Vagina (tissue), 2 donors: ENCODE measurements around the gene TRIM24.

Experiments used
- POLR2A ChIP-seq, 2 donors: fragments of 450-650 bp; IDR thresholded peaks; one replicate each; pipeline ENCODE4 v1.6.1; 2017; ENCODE audit warnings: antibody characterized with exemption in 2 of 2, mild to moderate bottlenecking in 2 of 2, moderate library complexity in 2 of 2
- POLR2AphosphoS5 ChIP-seq, 2 donors: sonication (generic); formaldehyde crosslinking; IDR thresholded peaks; one replicate each; pipeline ENCODE4 v1.9.0; 2017; ENCODE audit warnings: antibody characterized with exemption in 2 of 2, mild to moderate bottlenecking in 2 of 2, low read depth in 1 of 2; ENCODE audit not compliant: insufficient read depth in 1 of 2
- TF ChIP-seq, protein P1 (sequence below), 3 experiments: fragments of 450-650 bp in 2 of 3; fragments of 200-600 bp in 1 of 3; sonication (generic) in 1 of 3; IDR thresholded peaks; one replicate each; pipeline ENCODE4 v1.5.1; 2017 to 2019; ENCODE audit warnings: antibody characterized with exemption in 3 of 3, mild to moderate bottlenecking in 2 of 3, moderate library complexity in 2 of 3

DNA sequence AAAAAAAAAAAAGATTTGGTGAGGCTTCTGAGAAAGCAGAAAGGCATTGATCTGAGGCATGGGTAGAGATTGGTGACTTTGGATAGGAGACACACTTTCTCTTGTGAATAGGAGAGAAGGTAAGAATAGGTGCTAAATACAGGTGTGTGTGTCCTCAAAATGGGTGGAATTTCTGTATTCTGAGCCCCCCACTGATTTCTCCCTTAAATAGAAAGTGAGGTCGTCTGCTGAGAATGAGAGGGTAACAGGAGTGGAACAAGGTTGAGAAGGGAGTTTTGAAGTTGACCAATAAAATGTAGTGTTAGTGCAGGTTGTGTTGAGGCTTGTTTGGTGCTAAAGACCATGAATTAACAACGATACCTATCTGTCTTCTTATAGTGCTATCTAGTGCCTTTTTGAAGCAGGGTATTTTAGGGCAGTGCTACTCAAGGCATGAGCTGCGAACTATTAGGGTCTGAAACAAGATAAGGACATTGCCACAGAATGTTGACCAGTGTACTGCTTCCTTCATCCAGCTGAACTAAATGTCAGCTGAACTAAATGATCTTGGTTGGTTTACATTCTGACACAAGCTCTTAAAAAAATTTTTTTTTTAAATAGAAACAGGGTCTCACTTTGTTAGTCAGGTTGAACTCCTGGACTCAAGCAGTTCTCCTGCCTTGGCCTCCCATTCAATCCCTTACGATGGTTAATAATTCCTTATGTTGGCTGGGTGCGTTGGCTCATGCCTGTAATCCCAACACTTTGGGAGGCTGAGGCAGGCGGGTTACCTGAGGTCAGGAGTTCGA is 12.4 kb downstream of the TRIM24 start:
- no peak for TF ChIP-seq POLR2A (IDR thresholded peaks at IDR 0.05)
- TF ChIP-seq, protein P1, sequence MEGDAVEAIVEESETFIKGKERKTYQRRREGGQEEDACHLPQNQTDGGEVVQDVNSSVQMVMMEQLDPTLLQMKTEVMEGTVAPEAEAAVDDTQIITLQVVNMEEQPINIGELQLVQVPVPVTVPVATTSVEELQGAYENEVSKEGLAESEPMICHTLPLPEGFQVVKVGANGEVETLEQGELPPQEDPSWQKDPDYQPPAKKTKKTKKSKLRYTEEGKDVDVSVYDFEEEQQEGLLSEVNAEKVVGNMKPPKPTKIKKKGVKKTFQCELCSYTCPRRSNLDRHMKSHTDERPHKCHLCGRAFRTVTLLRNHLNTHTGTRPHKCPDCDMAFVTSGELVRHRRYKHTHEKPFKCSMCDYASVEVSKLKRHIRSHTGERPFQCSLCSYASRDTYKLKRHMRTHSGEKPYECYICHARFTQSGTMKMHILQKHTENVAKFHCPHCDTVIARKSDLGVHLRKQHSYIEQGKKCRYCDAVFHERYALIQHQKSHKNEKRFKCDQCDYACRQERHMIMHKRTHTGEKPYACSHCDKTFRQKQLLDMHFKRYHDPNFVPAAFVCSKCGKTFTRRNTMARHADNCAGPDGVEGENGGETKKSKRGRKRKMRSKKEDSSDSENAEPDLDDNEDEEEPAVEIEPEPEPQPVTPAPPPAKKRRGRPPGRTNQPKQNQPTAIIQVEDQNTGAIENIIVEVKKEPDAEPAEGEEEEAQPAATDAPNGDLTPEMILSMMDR (IDR thresholded peaks at IDR 0.05), result no peak
- TF ChIP-seq POLR2AphosphoS5 (IDR thresholded peaks at IDR 0.05; ENCODE audit: insufficient read depth in 1 of 2, low read depth in 1 of 2), result no peak
